ENCODE measurements around the gene SYT9.

SYT9 gene

GRCh38 chr11:7251836-7252682 is at the start of gene SYT9:
Gene SYT9 (plus strand): TSS chr11:7251904. CDS start chr11:7252187, 283 bp downstream.
- DNase-seq (ENCODE audit: insufficient read length, low spot score) (no peak), FAIRE-seq (no peak)
- TF ChIP-seq POLR2A (IDR thresholded peaks at IDR 0.05; ENCODE audit: low read depth, low read length), result no peak

- no peak for TF ChIP-seq POLR2A (IDR thresholded peaks at IDR 0.05; ENCODE audit: low read depth, low read length)
- DNase-seq (ENCODE audit: insufficient read length, low spot score) (no peak), FAIRE-seq (no peak)
Measured at GRCh38 chr11:7202412-7202811, 49.3 kb upstream of the SYT9 start.

GRCh38 chr11:7204778-7205177 is 46.9 kb upstream of the SYT9 start:
- no peak for DNase-seq (ENCODE audit: insufficient read length, low spot score)
- no peak for FAIRE-seq
- TF ChIP-seq POLR2A (IDR thresholded peaks at IDR 0.05; ENCODE audit: low read depth, low read length), result no peak

GRCh38 chr11:7208391-7208790 is 43.3 kb upstream of the SYT9 start:
- no peak for DNase-seq (ENCODE audit: insufficient read length, low spot score)
- FAIRE-seq, result no peak
- TF ChIP-seq POLR2A (IDR thresholded peaks at IDR 0.05; ENCODE audit: low read depth, low read length), result no peak

GRCh38 chr11:7219491-7219890 is 32.2 kb upstream of the SYT9 start:
- FAIRE-seq, result no peak
- DNase-seq (ENCODE audit: insufficient read length, low spot score), result no peak
- TF ChIP-seq POLR2A (IDR thresholded peaks at IDR 0.05; ENCODE audit: low read depth, low read length), result no peak

GRCh38 chr11:7220636-7221035 is 31.1 kb upstream of the SYT9 start:
- no peak for TF ChIP-seq POLR2A (IDR thresholded peaks at IDR 0.05; ENCODE audit: low read depth, low read length)
- DNase-seq (ENCODE audit: insufficient read length, low spot score) (no peak), FAIRE-seq (no peak)

- FAIRE-seq (no peak), DNase-seq (ENCODE audit: insufficient read length, low spot score) (no peak)
- TF ChIP-seq POLR2A (IDR thresholded peaks at IDR 0.05; ENCODE audit: low read depth, low read length), result no peak
Measured at GRCh38 chr11:7222619-7223018, 29.1 kb upstream of the SYT9 start.

- FAIRE-seq (no peak), DNase-seq (ENCODE audit: insufficient read length, low spot score) (no peak)
- TF ChIP-seq POLR2A (IDR thresholded peaks at IDR 0.05; ENCODE audit: low read depth, low read length), result no peak
Measured at GRCh38 chr11:7239877-7240276, 11.8 kb upstream of the SYT9 start.

- FAIRE-seq, result no peak
Measured at GRCh38 chr11:7245341-7245740, 6.4 kb upstream of the SYT9 start.

GRCh38 chr11:7246179-7246578 is 5.5 kb upstream of the SYT9 start:
- TF ChIP-seq POLR2A (IDR thresholded peaks at IDR 0.05; ENCODE audit: low read depth, low read length), result no peak
- no peak for FAIRE-seq
- no peak for DNase-seq (ENCODE audit: insufficient read length, low spot score)

More at GRCh38 chr11:7245341-7245740, 6.4 kb upstream of the SYT9 start:
- DNase-seq (ENCODE audit: insufficient read length, low spot score), result no peak
- no peak for TF ChIP-seq POLR2A (IDR thresholded peaks at IDR 0.05; ENCODE audit: low read depth, low read length)

GRCh38 chr11:7250166-7250565 is 1.5 kb upstream of the SYT9 start:
- FAIRE-seq (no peak), DNase-seq (ENCODE audit: insufficient read length, low spot score) (no peak)

GRCh38 chr11:7251487-7251835 is 243 bp upstream of the SYT9 start:
- FAIRE-seq, result no peak
- DNase-seq (ENCODE audit: insufficient read length, low spot score), result no peak
- TF ChIP-seq POLR2A (IDR thresholded peaks at IDR 0.05; ENCODE audit: low read depth, low read length), result no peak

More at GRCh38 chr11:7250166-7250565, 1.5 kb upstream of the SYT9 start:
- no peak for TF ChIP-seq POLR2A (IDR thresholded peaks at IDR 0.05; ENCODE audit: low read depth, low read length)

GRCh38 chr11:7252683-7253213 is 1.0 kb downstream of the SYT9 start:
- no peak for DNase-seq (ENCODE audit: insufficient read length, low spot score)
- no peak for TF ChIP-seq POLR2A (IDR thresholded peaks at IDR 0.05; ENCODE audit: low read depth, low read length)
- no peak for FAIRE-seq

- TF ChIP-seq POLR2A (IDR thresholded peaks at IDR 0.05; ENCODE audit: low read depth, low read length), result no peak
- DNase-seq (ENCODE audit: insufficient read length, low spot score) (no peak), FAIRE-seq (no peak)
Measured at GRCh38 chr11:7253800-7254199, 2.1 kb downstream of the SYT9 start.

GRCh38 chr11:7254731-7255291 is 3.1 kb downstream of the SYT9 start:
- no peak for TF ChIP-seq POLR2A (IDR thresholded peaks at IDR 0.05; ENCODE audit: low read depth, low read length)
- DNase-seq (ENCODE audit: insufficient read length, low spot score) (no peak), FAIRE-seq (no peak)

Data from H54 (cell line).